Measurements from ENCODE around the gene GMDS. TPM values are rescaled to one million over a fixed set of nuclear protein-coding genes. Genes with fewer than 3 reads are reported as not detected.

Gene GMDS
- total and polyA plus RNA-seq, 2 donors (not counting 3 experiments of a cell fraction or from before 2014, with no cell fraction given): 9.8 to 23.5 TPM

- Histone ChIP-seq H3K9me3 (replicated peaks; ENCODE audit: control insufficient read depth, insufficient read depth, low read length) (no peaks in the 10 kb centered on the region), H3K4me3 (replicated peaks in 1 of 3; ENCODE audit: insufficient read depth in 1 of 3, low read depth in 1 of 3, low read length in 3 of 3) (no peak overlapping the region), H3K4me2 (ENCODE audit: insufficient read depth, low read length) (no peak overlapping the region), H2AFZ (ENCODE audit: low read depth, low read length) (no peak overlapping the region), H3K4me1 (ENCODE audit: control insufficient read depth, extremely low read depth, insufficient read depth, low read length) (no peaks in the 10 kb centered on the region), H3K27ac (ENCODE audit: insufficient read depth, low read depth, low read length) (no peak overlapping the region), H3K27me3 (ENCODE audit: control insufficient read depth in 2 of 2, insufficient read depth in 2 of 2, low read length in 2 of 2) (no peaks in the 10 kb centered on the region), H3K79me2 (ENCODE audit: control insufficient read depth, insufficient read depth, low read length) (no peaks in the 10 kb centered on the region), H3K9ac (replicated peaks; ENCODE audit: extremely low read depth, insufficient read depth, low read length) (no peak overlapping the region), H4K20me1 (replicated peaks; ENCODE audit: control insufficient read depth, extremely low read depth, insufficient read depth, low read length) (no peaks in the 10 kb centered on the region), H3K36me3 (ENCODE audit: control insufficient read depth in 2 of 2, extremely low read depth in 1 of 2, insufficient read depth in 2 of 2, low read length in 2 of 2) (no peaks in the 10 kb centered on the region), H3K9me1 (replicated peaks; ENCODE audit: control insufficient read depth, extremely low read depth, insufficient read depth, low read length) (no peaks in the 10 kb centered on the region)
- no peak for TF ChIP-seq MYC (IDR thresholded peaks at IDR 0.05; ENCODE audit: low read depth, low read length)
- TF ChIP-seq GATA2 (IDR thresholded peaks at IDR 0.05; ENCODE audit: insufficient read depth, insufficient read length, low read depth, low read length): no peak
- no peak for TF ChIP-seq POLR2AphosphoS5 (IDR thresholded peaks at IDR 0.05; ENCODE audit: insufficient read depth, low read depth, low read length)
- no peak for TF ChIP-seq FOS (IDR thresholded peaks at IDR 0.05; ENCODE audit: borderline replicate concordance, insufficient read depth, low read length)
- TF ChIP-seq POLR2A (IDR thresholded peaks at IDR 0.05; ENCODE audit: low read depth, low read length): no peak
- no peak for TF ChIP-seq CTCF (IDR thresholded peaks at IDR 0.05; ENCODE audit: extremely low read depth in 1 of 2, insufficient read depth in 1 of 2, low read depth in 1 of 2, low read length in 2 of 2)
- TF ChIP-seq JUN (IDR thresholded peaks at IDR 0.05; ENCODE audit: borderline replicate concordance, insufficient read depth, insufficient read length, low read depth): no peak
- TF ChIP-seq EZH2 (IDR thresholded peaks at IDR 0.05; ENCODE audit: borderline replicate concordance, low read depth, low read length, severe bottlenecking): no peak
- TF ChIP-seq MAX (IDR thresholded peaks at IDR 0.05; ENCODE audit: insufficient read depth, insufficient read length): no peak
- no TSS peak for BruUV-seq (replicated peaks)
- FAIRE-seq (no peak), DNase-seq (ENCODE audit: low read depth, low spot score) (no peak)
- CTCF ChIA-PET: interaction anchor here (1.4 kb wide), 1 partner anchor 61 kb away, joined by 3 read pairs; no protein-coding TSS in a partner anchor
- POLR2A ChIA-PET: no interaction called here
- intact Hi-C loops (cut with micrococcal nuclease) (no loop called here), dilution Hi-C loops (cut with MboI; ENCODE audit: extremely low pct_ligation_motif_present, low sequenced_read_pairs) (no loop called here)
Observed at GRCh38 chr6:2042956-2043648, 202.3 kb downstream of the GMDS start.

Data from endothelial cell of umbilical vein (primary cell).